OCI-LY1 (cell line): ENCODE data around the gene CYP2F1.
"Not testable (repeated sequence)": the region's sequence is repeated elsewhere in the genome, so short reads cannot be mapped to it uniquely, and the experiment has no call there.

Source experiments
- H2AFZ ChIP-seq: fragments of 200-600 bp; sonication (generic), shearing (Covaris generic); 2 replicates; pipeline ENCODE4 v1.6.0; 2014; ENCODE audit warnings: antibody characterized with exemption, mild to moderate bottlenecking, low read length
- H3F3A ChIP-seq: fragments of 200-600 bp; sonication (generic), shearing (Covaris generic); 2 replicates; pipeline ENCODE4 v1.6.0; 2014; ENCODE audit warnings: mild to moderate bottlenecking, antibody characterized with exemption, low read length, moderate library complexity; ENCODE audit not compliant: insufficient read depth
- H3K27ac ChIP-seq: fragments of 200-600 bp; sonication (generic); 2 replicates; pipeline ENCODE4 v1.5.1; 2014; ENCODE audit warnings: low read length, mixed run types, mild to moderate bottlenecking, low read depth; ENCODE audit not compliant: poor library complexity, severe bottlenecking
- H3K27me3 ChIP-seq: fragments of 200-600 bp; sonication (generic); 2 replicates; pipeline ENCODE4 v1.6.0; 2014; ENCODE audit warnings: antibody characterized with exemption, mild to moderate bottlenecking, low read length, moderate library complexity; ENCODE audit not compliant: insufficient read depth
- H3K36me3 ChIP-seq: fragments of 200-600 bp; sonication (generic); 2 replicates; pipeline ENCODE4 v1.6.1; 2014; ENCODE audit warnings: mild to moderate bottlenecking, antibody characterized with exemption, low read length, moderate library complexity, mixed read lengths; ENCODE audit not compliant: insufficient read depth
- H3K4me1 ChIP-seq: fragments of 200-600 bp; sonication (generic); 2 replicates; pipeline ENCODE4 v1.5.1; 2014; ENCODE audit warnings: mild to moderate bottlenecking, low read length, moderate library complexity; ENCODE audit not compliant: insufficient read depth, severe bottlenecking
- H3K4me2 ChIP-seq: fragments of 200-600 bp; sonication (generic), shearing (Covaris generic); 2 replicates; pipeline ENCODE4 v1.6.1; 2014; ENCODE audit warnings: low read length
- H3K4me3 ChIP-seq: fragments of 200-600 bp; sonication (generic); 2 replicates; pipeline ENCODE4 v1.5.1; 2014; ENCODE audit warnings: low read length, low read depth, mild to moderate bottlenecking, mixed read lengths; ENCODE audit not compliant: poor library complexity, severe bottlenecking
- H3K79me2 ChIP-seq: fragments of 200-600 bp; shearing (Covaris generic); 2 replicates; pipeline ENCODE4 v1.6.1; 2016; ENCODE audit warnings: mixed run types, low read length, mixed read lengths; ENCODE audit not compliant: insufficient read depth
- H3K9ac ChIP-seq: fragments of 200-600 bp; sonication (generic), shearing (Covaris generic); 2 replicates; pipeline ENCODE4 v1.6.1; 2014; ENCODE audit warnings: mild to moderate bottlenecking, low read length, mixed read lengths
- H3K9me2 ChIP-seq: fragments of 200-600 bp; sonication (generic), shearing (Covaris generic); 2 replicates; pipeline ENCODE4 v1.6.1; 2014; ENCODE audit warnings: low read depth, mild to moderate bottlenecking, low read length, mixed read lengths
- H3K9me3 ChIP-seq: fragments of 200-600 bp; shearing (Covaris generic); 2 replicates; pipeline ENCODE4 v1.6.1; 2014; ENCODE audit warnings: low read length, mixed read lengths
- H4K20me1 ChIP-seq: fragments of 200-600 bp; sonication (generic), shearing (Covaris generic); 2 replicates; pipeline ENCODE4 v1.6.0; 2016; ENCODE audit warnings: mild to moderate bottlenecking, low read length; ENCODE audit not compliant: insufficient read depth
- CTCF ChIP-seq: fragments of 200-600 bp; sonication (generic), shearing (Covaris generic); IDR thresholded peaks from 2 replicates; pipeline ENCODE4 v1.5.1; 2017; ENCODE audit warnings: mild to moderate bottlenecking, antibody characterized with exemption, low read length, moderate library complexity, mixed read lengths
- EZH2 ChIP-seq: fragments of 200-600 bp; sonication (generic), shearing (Covaris generic); IDR thresholded peaks from 2 replicates; pipeline ENCODE4 v1.8.0; 2017; ENCODE audit warnings: borderline replicate concordance, mixed run types, mild to moderate bottlenecking, antibody characterized with exemption, low read length, moderate library complexity, mixed read lengths

CYP2F1 gene

GRCh38 chr19:41131186-41131585 lies 17.0 kb downstream of the CYP2F1 start:
- no peaks in the 10 kb centered on the region for H3K9me3 ChIP-seq
- H2AFZ ChIP-seq, result no peak overlapping the region
- H3K79me2 ChIP-seq, result no peaks in the 10 kb centered on the region
- H4K20me1 ChIP-seq, result no peaks in the 10 kb centered on the region
- H3K4me1 ChIP-seq, result no peaks in the 10 kb centered on the region
- H3K4me2 ChIP-seq, result no peak overlapping the region
- no peaks in the 10 kb centered on the region for H3K27me3 ChIP-seq
- no peak for TF ChIP-seq CTCF
- no peak for TF ChIP-seq EZH2
- H3K4me3 ChIP-seq, result no peak overlapping the region
- H3K36me3 ChIP-seq, result no peaks in the 10 kb centered on the region
- H3K9ac ChIP-seq, result no peak overlapping the region
- H3K9me2 ChIP-seq, result no peaks in the 10 kb centered on the region
- H3F3A ChIP-seq, result no peaks in the 10 kb centered on the region
- H3K27ac ChIP-seq, result no peak overlapping the region

- H3K9me3 ChIP-seq, result no peaks in the 10 kb centered on the region
- H3K36me3 ChIP-seq, result no peaks in the 10 kb centered on the region
- no peaks in the 10 kb centered on the region for H3F3A ChIP-seq
- no peak for TF ChIP-seq CTCF
- no peak for TF ChIP-seq EZH2
- no peaks in the 10 kb centered on the region for H3K79me2 ChIP-seq
- no peak overlapping the region for H3K4me3 ChIP-seq
- no peak overlapping the region for H3K9ac ChIP-seq
- H3K9me2 ChIP-seq, result no peaks in the 10 kb centered on the region
- no peaks in the 10 kb centered on the region for H3K27me3 ChIP-seq
- no peak overlapping the region for H3K27ac ChIP-seq
- H3K4me2 ChIP-seq, result no peak overlapping the region
- H3K4me1 ChIP-seq, result no peaks in the 10 kb centered on the region
- H2AFZ ChIP-seq, result no peak overlapping the region
- H4K20me1 ChIP-seq, result no peaks in the 10 kb centered on the region
These were observed 19.0 kb downstream of the CYP2F1 start for GRCh38 chr19:41133260-41133659.

GRCh38 chr19:41134616-41135015 lies 20.4 kb downstream of the CYP2F1 start:
- no peak overlapping the region for H3K9ac ChIP-seq

GRCh38 chr19:41135390-41136384 lies 21.5 kb downstream of the CYP2F1 start:
- not testable (repeated sequence) for H3K36me3 ChIP-seq, H3K9me2 ChIP-seq, H3K79me2 ChIP-seq, H3K9me3 ChIP-seq, H3K27ac ChIP-seq, H3K27me3 ChIP-seq, H2AFZ ChIP-seq, H3K4me2 ChIP-seq, H4K20me1 ChIP-seq, H3K4me3 ChIP-seq, H3F3A ChIP-seq, H3K9ac ChIP-seq, H3K4me1 ChIP-seq

More at GRCh38 chr19:41134616-41135015, 20.4 kb downstream of the CYP2F1 start:
- no peak overlapping the region for H3K27ac ChIP-seq
- no peak overlapping the region for H3K4me2 ChIP-seq
- no peaks in the 10 kb centered on the region for H3K4me1 ChIP-seq
- no peak overlapping the region for H2AFZ ChIP-seq
- no peaks in the 10 kb centered on the region for H3F3A ChIP-seq
- no peak overlapping the region for H3K4me3 ChIP-seq
- H3K36me3 ChIP-seq, result no peaks in the 10 kb centered on the region
- H4K20me1 ChIP-seq, result no peaks in the 10 kb centered on the region
- no peaks in the 10 kb centered on the region for H3K9me3 ChIP-seq
- TF ChIP-seq EZH2 (no peak), CTCF (no peak)
- H3K79me2 ChIP-seq, result no peaks in the 10 kb centered on the region
- H3K27me3 ChIP-seq, result no peaks in the 10 kb centered on the region
- no peaks in the 10 kb centered on the region for H3K9me2 ChIP-seq
